Measurements from ENCODE around the gene ALPL.

Gene ALPL

GRCh38 chr1:21539933-21540332, 30.7 kb downstream of the ALPL start:
- H3K4me3 ChIP-seq (ENCODE audit: low read depth, low read length): no peak overlapping the region
- TF ChIP-seq CTCF (IDR thresholded peaks at IDR 0.05; ENCODE audit: borderline replicate concordance, insufficient read depth, low read depth, low read length): peak; percentile 35; the same call in 1 of the 2 replicates

DNA sequence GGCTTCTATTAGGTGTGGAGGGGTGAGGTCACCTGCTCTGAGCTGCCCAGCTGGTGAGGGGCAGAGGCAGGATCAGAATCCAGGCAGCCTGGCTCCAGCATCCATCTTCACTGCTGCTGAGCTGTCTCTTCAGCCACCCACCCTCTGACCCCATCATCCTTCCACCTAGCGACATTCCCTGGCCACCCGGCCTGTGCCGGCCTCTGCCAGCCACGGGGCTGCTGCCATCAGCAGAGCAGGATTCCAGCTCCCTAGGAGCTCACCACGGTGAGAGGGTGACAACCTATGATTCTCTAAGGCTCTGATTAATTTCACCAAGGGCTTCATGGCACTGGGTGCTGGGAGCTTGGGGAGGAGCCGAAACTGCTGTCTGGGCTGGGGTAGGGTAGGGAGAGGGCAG, 32.1 kb downstream of the ALPL start:
- H3K4me3 ChIP-seq (ENCODE audit: low read depth, low read length): no peak overlapping the region
- TF ChIP-seq CTCF (IDR thresholded peaks at IDR 0.05; ENCODE audit: borderline replicate concordance, insufficient read depth, low read depth, low read length): no peak

- H3K4me3 ChIP-seq (ENCODE audit: low read depth, low read length): no peak overlapping the region
- no peak for TF ChIP-seq CTCF (IDR thresholded peaks at IDR 0.05; ENCODE audit: borderline replicate concordance, insufficient read depth, low read depth, low read length)
Observed at GRCh38 chr1:21541835-21542234, 32.6 kb downstream of the ALPL start.

- no peak overlapping the region for H3K4me3 ChIP-seq (ENCODE audit: low read depth, low read length)
- no peak for TF ChIP-seq CTCF (IDR thresholded peaks at IDR 0.05; ENCODE audit: borderline replicate concordance, insufficient read depth, low read depth, low read length)
Observed at GRCh38 chr1:21543598-21543997, 34.4 kb downstream of the ALPL start.

- no peak for TF ChIP-seq CTCF (IDR thresholded peaks at IDR 0.05; ENCODE audit: borderline replicate concordance, insufficient read depth, low read depth, low read length)
- H3K4me3 ChIP-seq (ENCODE audit: low read depth, low read length): no peak overlapping the region
Observed at GRCh38 chr1:21544095-21544494, 34.9 kb downstream of the ALPL start.

DNA sequence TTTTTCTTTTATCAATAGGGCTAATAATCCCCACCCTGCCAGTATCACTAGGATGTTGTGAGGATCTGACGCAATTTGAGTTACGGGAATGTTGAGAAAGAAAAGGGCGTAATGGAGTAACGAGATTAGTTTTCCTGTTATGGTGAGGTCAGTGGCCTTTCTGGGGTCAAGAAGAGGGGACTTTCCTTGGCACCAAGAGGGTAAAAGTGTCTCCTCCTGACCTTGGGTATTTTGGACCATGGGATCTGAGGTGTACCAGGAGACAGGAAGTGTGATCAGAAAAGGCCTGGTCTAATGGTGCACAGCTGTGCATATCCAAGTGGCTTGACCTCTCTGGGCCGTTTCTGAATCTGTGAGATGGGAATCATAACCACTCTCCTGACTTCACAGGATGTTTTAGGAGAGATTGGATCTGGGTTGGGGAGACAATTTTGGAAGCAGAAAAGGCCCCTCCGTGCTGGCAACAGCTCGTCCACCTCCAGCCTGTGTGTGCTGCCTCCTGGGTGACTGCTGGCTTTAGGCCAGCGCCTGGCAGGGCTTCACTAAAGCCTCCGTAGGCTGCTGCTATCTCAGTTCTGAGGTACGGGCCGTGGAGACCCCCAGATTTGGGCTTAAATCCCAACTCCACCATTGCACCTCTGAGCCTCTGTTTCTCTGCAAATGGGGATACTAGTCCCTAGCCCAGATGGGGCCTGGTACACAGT, 37.1 kb downstream of the ALPL start:
- no peak for TF ChIP-seq CTCF (IDR thresholded peaks at IDR 0.05; ENCODE audit: borderline replicate concordance, insufficient read depth, low read depth, low read length)
- no peak overlapping the region for H3K4me3 ChIP-seq (ENCODE audit: low read depth, low read length)

DNA sequence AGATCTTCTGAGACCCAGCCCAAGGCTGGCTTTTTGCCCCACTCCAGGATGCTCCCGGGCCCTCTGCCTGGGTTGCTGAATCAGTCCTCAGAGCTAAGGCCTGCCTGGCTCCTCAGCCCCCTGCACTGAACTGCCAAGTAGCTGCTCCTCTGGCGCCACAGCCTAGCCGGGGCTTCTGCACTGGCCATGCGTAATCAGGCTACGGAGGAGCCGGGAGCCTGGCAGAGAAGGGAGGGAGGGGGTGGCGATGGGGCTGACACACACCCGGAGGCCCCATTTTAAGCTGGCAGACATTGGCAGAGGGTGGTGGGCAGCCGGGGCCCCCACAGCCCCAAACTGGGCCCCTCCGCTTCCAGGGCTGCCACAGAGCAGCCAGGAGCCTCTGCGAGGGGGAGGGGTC, 38.7 kb downstream of the ALPL start:
- no peak overlapping the region for H3K4me3 ChIP-seq (ENCODE audit: low read depth, low read length)
- TF ChIP-seq CTCF (IDR thresholded peaks at IDR 0.05; ENCODE audit: borderline replicate concordance, insufficient read depth, low read depth, low read length): no peak
